HG03060 (cell line): Measurements from ENCODE around the gene STXBP5.

Source experiments
- ATAC-seq: cut with Tn5 transposase; IDR thresholded peaks from one replicate; pipeline ENCODE4 v1.9.1; 2021; ENCODE audit warnings: low read depth, moderate number of reproducible peaks; ENCODE audit not compliant: unreplicated experiment

Gene STXBP5

GRCh38 chr6:147177286-147177685, 26.9 kb upstream of the STXBP5 start:
- no peak for ATAC-seq

- no peak for ATAC-seq
Observed at GRCh38 chr6:147178355-147178754, 25.9 kb upstream of the STXBP5 start.

DNA sequence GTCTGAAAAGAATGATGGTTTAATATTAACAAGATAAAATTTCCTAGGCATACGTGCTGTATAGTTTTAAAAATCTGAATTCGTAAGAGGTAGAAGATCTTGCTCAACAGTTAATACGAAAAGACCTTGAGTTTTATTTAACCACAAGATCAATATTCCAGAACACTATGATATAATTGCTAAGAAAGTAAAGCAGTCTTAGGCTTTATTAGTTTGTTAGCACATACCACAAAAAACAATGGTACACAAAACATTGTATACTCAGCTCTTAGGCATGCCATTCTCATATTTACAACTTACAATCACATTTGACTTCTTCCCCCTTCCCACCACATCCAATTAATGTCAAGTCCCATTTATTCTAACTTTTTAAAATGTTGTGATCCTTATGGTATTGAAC, 24.4 kb upstream of the STXBP5 start:
- no peak for ATAC-seq

DNA sequence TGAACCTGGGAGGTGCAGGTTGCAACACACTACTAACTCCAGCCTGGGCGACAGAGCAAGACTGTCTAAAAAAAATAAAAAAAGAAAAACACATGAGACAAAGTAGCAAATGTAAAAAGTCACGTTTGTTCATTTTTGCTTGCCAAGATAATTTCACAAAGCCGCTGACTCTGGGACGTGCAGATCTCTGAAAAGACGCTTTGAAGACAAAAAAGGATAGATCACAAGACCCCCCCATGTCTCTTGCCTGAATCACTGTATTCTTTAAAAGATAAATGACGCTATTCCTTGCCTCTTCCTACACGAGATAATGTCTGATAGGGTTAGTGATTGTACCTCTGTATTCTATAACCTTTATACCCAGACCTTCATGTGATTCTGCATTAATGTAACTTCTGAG, 23.3 kb upstream of the STXBP5 start:
- no peak for ATAC-seq

GRCh38 chr6:147184379-147184778, 19.8 kb upstream of the STXBP5 start:
- no peak for ATAC-seq

DNA sequence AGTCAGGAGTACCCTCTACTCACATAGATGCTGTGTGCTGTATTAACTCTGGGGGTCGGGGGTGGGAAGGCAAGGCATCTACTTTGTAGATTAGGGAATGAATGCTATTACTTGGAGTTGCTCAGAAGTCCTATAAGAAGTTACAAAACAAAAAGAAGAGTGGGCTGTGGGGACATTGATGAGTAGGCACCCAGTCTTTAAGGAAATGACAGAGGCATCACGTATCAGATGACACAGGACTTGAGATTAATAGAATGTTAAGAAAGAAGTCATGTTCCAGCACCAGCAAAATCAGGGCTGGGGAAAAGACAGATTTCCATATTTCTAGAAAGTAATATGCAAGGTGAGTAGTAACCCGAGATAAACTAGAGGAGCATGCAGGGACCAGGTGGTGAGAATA, 19.0 kb upstream of the STXBP5 start:
- ATAC-seq = no peak

DNA sequence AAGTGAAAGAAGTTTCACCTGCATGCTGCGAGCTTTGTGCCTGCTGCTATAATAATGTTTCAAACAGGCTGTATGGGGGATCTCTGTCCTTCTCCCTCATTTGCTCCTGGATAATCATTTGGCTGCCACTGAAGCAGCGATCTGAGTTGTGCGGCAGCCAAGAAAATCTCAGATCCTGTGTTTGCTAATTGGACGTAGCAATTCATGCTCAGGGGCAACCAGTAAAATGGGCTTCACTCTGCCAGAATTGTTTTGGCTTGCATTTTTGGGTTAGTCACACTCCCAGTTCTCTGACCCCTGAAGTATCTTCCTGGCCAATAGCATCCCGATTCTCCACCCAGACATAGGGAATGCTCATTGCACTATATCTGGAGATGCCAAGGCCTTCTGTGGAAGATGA, 13.7 kb upstream of the STXBP5 start:
- ATAC-seq = no peak

DNA sequence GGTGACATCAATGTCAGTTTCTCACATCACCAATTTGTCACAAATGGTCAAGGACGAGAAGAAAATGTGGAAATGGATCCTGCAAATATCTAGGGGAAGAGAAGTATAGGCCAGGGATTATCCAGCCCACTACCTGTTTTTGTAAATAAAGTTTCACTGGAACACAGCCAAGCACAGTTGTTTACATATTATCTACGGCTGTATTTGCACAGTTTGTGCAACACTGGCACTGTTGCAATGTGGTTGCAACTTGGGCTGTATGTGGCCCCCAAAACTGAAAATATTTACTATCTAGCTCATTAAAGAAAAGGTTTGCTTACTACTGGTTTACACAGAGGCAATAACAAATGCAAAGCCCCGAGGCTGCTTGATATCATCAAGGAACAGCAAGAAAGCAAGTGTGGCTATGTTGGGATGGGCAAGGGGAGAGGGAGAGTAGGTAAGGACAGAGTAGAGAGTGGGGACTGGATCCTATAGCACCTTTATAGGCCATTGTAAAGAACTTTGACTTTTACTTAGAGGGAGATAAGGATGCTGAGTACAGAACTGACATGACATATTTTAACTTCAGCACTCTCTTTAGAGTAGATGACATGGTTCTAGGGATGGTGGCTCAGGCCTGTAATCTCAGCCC, 11.8 kb upstream of the STXBP5 start:
- ATAC-seq = no peak

GRCh38 chr6:147194652-147195411, 9.4 kb upstream of the STXBP5 start:
- no peak for ATAC-seq

- no peak for ATAC-seq
Observed at GRCh38 chr6:147195510-147195909, 8.7 kb upstream of the STXBP5 start.

DNA sequence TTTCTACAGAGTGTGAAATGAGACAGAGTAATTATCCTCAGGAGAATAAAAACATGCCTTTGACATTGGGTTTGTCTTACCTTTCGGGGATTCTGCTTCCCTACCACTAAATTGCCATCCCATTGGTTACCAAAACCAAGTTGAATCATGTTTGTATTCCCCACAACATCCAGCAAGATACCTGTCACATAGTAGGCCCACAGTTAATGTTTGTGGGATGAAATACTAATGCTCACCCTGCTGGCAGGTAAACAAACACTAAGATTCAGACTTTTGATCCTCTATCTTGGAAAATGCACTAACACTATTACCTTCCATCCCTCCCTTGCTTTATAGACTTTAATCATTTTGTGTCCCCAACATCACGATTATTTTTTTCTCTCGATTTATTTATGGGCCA, 8.2 kb upstream of the STXBP5 start:
- no peak for ATAC-seq

DNA sequence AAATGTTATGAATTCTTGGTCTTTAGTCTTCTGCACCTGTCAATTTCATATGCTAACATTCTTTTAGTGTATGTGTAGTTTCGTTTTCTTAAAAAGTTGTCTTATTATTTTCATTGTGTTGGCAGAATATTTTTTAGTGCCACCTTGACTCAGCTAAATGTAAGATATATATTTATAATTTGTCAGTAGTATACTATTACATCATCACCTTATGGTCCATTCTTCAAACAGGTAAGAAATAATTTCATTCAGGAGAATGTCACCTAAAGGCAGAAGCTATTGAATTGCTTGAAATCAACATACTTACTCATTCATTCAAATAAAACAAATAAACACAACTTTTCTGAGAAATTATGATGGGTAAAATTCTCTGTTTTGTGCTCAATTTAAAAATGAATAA, 3.5 kb upstream of the STXBP5 start:
- no peak for ATAC-seq

GRCh38 chr6:147201885-147202515, 2.2 kb upstream of the STXBP5 start:
- peak; percentile 6 for ATAC-seq

- peak; percentile 85 for ATAC-seq
Observed at GRCh38 chr6:147202516-147203310, 1.5 kb upstream of the STXBP5 start.

DNA sequence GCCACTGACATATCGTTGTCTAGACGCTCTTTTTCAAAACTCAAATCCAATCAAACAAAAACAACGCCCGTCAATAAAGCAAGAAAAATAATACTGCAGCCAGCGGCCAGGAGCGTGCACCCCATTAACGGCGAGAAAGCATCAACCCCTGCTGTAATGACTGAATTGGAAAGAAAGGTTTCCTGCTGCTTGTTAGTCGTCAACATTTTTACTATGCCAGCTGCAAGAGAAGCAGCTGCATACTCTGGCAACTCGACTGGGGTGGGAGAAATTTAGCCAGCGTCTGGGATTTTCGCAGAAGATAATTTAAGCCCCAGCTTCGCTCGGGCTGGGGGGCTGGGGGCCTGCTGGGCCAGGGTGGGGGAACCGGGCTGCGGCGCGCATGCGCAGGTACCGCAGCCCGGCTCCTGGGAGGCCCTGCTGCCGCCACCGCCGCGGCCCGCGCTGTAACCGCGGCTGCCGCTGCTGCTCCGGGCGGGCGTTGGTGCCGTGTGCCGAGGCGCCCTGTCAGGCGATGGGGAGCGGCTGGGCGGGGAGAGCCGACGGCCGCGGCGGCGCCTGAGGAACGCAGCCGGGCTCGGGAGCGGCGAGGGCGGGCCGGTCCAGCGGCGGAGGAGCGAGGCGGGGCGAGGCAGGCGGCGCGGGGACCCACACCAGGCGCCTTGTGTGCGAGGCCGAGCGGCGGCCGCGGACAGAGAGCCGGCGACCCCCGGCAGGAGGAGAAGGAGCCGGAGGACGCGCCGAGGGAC, 732 bp upstream of the STXBP5 start:
- no peak for ATAC-seq

- no peak for ATAC-seq
Observed at GRCh38 chr6:147204843-147205311, 660 bp downstream of the STXBP5 start.

- ATAC-seq = no peak
Observed at GRCh38 chr6:147205690-147206600, 1.7 kb downstream of the STXBP5 start.

DNA sequence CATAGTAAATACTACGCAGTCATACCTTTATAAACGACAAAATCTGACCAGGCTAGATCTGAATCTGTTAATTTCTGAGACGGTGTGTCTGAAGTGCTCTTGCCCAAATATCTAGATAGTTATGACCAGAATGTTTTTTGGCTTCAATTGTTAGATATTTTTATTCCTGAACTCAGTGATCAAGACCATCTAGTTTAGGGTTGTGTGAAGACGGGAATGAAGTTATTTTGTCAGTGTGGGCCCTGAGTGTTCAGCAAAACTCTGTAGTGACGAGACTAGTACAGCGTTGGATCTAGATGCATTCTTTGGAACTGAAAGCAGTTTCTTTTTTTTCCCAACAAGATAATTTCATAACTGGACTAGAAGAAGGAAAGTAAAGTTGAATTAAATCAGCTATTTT, 3.1 kb downstream of the STXBP5 start:
- ATAC-seq = no peak
